ENCODE measurements around the gene LSM4. TPM values are rescaled to one million over a fixed set of nuclear protein-coding genes. Genes with fewer than 3 reads are reported as not detected.

Gene LSM4
- total RNA-seq, 1 donor from 2014 or later = 59.2 TPM

DNA sequence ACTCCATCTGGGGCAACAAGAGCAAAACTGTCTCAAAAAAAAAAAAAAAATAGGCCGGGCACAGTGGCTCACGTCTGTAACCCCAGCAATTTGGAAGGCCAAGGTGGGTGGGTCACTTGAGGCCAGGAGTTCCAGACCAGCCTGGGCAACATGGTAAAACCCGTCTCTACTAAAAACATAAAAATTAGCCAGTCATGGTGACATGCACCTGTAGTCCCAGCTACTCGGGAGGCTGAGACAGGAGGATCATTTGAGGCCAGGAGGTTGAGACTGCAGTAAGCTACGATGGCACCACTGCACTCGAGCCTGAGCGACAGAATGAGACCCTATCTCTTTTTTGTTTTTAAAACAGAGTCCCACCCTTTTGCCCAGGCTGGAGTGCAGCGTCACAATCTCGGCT lies 52.5 kb downstream of the LSM4 start:
- CTCF ChIA-PET = interaction anchor here (1.2 to 3.0 kb wide), 2 partner anchors 9 to 62 kb away, joined by 5 to 11 read pairs; no protein-coding TSS in a partner anchor
- TF ChIP-seq, protein P1, sequence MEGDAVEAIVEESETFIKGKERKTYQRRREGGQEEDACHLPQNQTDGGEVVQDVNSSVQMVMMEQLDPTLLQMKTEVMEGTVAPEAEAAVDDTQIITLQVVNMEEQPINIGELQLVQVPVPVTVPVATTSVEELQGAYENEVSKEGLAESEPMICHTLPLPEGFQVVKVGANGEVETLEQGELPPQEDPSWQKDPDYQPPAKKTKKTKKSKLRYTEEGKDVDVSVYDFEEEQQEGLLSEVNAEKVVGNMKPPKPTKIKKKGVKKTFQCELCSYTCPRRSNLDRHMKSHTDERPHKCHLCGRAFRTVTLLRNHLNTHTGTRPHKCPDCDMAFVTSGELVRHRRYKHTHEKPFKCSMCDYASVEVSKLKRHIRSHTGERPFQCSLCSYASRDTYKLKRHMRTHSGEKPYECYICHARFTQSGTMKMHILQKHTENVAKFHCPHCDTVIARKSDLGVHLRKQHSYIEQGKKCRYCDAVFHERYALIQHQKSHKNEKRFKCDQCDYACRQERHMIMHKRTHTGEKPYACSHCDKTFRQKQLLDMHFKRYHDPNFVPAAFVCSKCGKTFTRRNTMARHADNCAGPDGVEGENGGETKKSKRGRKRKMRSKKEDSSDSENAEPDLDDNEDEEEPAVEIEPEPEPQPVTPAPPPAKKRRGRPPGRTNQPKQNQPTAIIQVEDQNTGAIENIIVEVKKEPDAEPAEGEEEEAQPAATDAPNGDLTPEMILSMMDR (IDR thresholded peaks at IDR 0.05) = no peak
- POLR2A ChIA-PET = interaction anchor here (0.6 to 20.0 kb wide), 2 partner anchors 50 to 276 kb away, joined by 3 to 857 read pairs; partner anchors contain the start of gene LSM4
- DNase-seq (no peak), ATAC-seq (ENCODE audit: low read depth) (no peak)
- Mint-ChIP-seq H3K4me3 (no peak overlapping the region), H3K27me3 (no peaks in the 10 kb centered on the region), H3K4me1 (peaks cover 13% of the 10 kb centered on the region), H3K9me3 (no peaks in the 10 kb centered on the region), H3K27ac (no peak overlapping the region), H3K36me3 (ENCODE audit: low read depth) (peaks cover 49% of the 10 kb centered on the region)
- intact Hi-C loops (cut with micrococcal nuclease) = no loop called here

- no peak for ATAC-seq (ENCODE audit: low read depth)
- DNase-seq = no peak
- H3K4me3 Mint-ChIP-seq = no peak overlapping the region
- H3K9me3 Mint-ChIP-seq = no peaks in the 10 kb centered on the region
- peaks cover 8% of the 10 kb centered on the region for H3K4me1 Mint-ChIP-seq
- ChIA-PET POLR2A (interaction anchor here (0.6 to 20.0 kb wide), 8 partner anchors 8 to 289 kb away, joined by 3 to 857 read pairs (median 4); partner anchors contain the start of gene LSM4), CTCF (interaction anchor here (1.0 to 3.0 kb wide), 4 partner anchors 10 to 61 kb away, joined by 3 to 11 read pairs (median 4); partner anchors contain the start of gene LSM4)
- TF ChIP-seq, protein P1 (IDR thresholded peaks at IDR 0.05) = no peak
- intact Hi-C loops (cut with micrococcal nuclease) = no loop called here
- peaks cover 52% of the 10 kb centered on the region for H3K36me3 Mint-ChIP-seq (ENCODE audit: low read depth)
- no peak overlapping the region for H3K27ac Mint-ChIP-seq
- no peaks in the 10 kb centered on the region for H3K27me3 Mint-ChIP-seq
Measured at GRCh38 chr19:18269070-18269723, 53.7 kb downstream of the LSM4 start.

DNA sequence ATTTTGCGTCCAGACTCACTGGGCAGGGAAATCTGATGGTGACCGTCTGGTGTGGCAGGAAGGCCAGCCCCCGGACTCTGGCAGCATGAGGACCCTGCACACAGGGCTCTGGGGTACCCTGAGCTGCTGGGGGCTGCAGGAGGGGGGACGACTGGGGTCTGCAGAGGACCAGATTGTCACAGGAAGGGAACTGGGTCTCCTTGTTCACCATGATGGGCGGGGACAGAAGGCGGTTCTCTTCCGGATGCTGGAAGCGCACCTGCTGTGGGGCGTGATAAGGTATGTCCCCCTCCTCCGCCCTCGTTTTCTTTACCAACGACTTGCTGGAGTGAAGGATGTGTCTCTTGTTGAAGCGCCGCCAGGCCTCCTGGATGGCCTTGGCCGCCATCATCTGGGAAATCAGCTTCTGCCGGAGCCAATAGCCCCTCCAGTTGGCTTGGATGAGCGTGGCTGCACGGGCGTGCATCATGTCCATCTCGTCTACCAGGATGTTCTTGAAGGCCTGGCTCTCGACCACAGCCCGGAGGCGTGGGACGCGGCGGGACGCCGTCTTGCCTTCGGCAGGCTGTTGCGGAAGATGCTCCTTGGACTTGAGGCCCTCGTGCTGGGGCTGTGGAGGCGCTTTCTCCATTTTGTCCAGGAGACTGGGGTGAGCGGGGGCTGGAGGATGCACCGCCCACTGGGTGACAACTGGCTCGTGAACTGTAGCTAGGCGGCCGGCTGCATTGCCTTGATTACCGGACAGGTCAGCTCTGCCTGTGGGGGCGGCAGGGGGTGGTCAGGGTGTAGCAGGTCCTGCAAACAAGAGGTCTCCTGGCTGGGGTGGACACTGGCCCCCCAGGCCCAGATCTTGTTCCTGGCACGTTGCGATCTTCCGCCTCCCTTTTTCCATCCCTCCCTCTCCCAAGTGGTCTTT lies 55.8 kb downstream of the LSM4 start:
- Mint-ChIP-seq H3K27ac (no peak overlapping the region), H3K4me1 (peaks cover 2% of the 10 kb centered on the region), H3K27me3 (no peaks in the 10 kb centered on the region), H3K4me3 (no peak overlapping the region), H3K36me3 (ENCODE audit: low read depth) (peaks cover 51% of the 10 kb centered on the region), H3K9me3 (no peaks in the 10 kb centered on the region)
- TF ChIP-seq, protein P1 (IDR thresholded peaks at IDR 0.05) = no peak
- ChIA-PET POLR2A (no interaction called here), CTCF (no interaction called here)
- intact Hi-C loops (cut with micrococcal nuclease) = no loop called here
- no peak for ATAC-seq (ENCODE audit: low read depth)
- no peak for DNase-seq

GRCh38 chr19:18265582-18265981 lies 57.3 kb downstream of the LSM4 start:
- CTCF ChIA-PET = no interaction called here
- Mint-ChIP-seq H3K4me1 (no peaks in the 10 kb centered on the region), H3K4me3 (no peak overlapping the region), H3K27me3 (no peaks in the 10 kb centered on the region), H3K36me3 (ENCODE audit: low read depth) (peaks cover 54% of the 10 kb centered on the region), H3K9me3 (no peaks in the 10 kb centered on the region), H3K27ac (no peak overlapping the region)
- TF ChIP-seq, protein P1 (IDR thresholded peaks at IDR 0.05) = no peak
- no peak for ATAC-seq (ENCODE audit: low read depth)
- POLR2A ChIA-PET = interaction anchor here (0.6 kb wide), 1 partner anchor 1682 kb away, joined by 4 read pairs; no protein-coding TSS in a partner anchor
- no peak for DNase-seq
- intact Hi-C loops (cut with micrococcal nuclease) = no loop called here

Measured in activated B cell treated with CpG ODN at 0.5 μM for 24 hours (primary cell).